ENCODE data around the gene FAM89B.

DNA sequence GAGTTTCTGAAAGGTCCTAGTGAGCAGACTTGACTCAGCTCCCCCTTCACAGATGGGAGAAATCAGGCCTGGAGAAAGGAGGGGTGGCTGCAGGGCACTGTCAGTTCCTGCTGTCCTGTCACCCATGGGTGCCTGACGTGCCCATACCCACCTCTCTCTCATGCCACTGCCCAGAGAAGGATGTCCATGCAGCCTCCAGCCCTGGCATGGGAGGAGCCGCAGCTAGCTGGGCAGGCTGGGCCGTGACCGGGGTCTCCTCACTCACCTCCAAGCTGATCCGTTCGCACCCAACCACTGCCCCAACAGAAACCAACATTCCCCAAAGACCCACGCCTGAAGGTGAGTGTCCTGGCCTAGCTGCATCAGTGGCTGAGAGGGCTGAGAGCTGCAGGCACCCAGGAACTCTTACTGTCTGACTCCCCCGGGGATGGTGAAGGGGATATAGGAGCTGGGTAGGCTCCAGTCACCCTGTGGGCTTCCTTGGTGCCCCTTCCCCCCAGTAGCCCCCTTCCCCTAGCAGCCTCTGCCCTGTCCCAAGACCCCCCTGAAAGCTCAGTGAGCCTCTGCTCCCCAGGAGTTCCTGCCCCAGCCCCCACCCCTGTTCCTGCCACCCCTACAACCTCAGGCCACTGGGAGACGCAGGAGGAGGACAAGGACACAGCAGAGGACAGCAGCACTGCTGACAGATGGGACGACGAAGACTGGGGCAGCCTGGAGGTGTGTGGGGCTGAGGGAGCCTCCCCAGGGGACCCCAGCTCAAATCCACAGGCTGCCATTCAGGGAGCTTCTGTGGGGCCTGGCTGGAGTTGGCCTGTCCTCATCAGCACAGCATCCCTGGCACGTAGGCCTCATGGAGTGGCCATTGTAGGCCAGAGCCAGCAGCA is 35.7 kb upstream of the FAM89B start:
- TF ChIP-seq RAD21 (IDR thresholded peaks at IDR 0.05 in 1 of 2, conservative IDR thresholded peaks at IDR 0.05 in 1 of 2; ENCODE audit: low read depth in 2 of 2, low read length in 2 of 2): no peak
- TF ChIP-seq, protein P1, sequence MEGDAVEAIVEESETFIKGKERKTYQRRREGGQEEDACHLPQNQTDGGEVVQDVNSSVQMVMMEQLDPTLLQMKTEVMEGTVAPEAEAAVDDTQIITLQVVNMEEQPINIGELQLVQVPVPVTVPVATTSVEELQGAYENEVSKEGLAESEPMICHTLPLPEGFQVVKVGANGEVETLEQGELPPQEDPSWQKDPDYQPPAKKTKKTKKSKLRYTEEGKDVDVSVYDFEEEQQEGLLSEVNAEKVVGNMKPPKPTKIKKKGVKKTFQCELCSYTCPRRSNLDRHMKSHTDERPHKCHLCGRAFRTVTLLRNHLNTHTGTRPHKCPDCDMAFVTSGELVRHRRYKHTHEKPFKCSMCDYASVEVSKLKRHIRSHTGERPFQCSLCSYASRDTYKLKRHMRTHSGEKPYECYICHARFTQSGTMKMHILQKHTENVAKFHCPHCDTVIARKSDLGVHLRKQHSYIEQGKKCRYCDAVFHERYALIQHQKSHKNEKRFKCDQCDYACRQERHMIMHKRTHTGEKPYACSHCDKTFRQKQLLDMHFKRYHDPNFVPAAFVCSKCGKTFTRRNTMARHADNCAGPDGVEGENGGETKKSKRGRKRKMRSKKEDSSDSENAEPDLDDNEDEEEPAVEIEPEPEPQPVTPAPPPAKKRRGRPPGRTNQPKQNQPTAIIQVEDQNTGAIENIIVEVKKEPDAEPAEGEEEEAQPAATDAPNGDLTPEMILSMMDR (IDR thresholded peaks at IDR 0.05; ENCODE audit: control extremely low read depth in 1 of 3, insufficient read depth in 1 of 3, low read depth in 1 of 3, low read length in 3 of 3): no peak
- TF ChIP-seq GABPA (IDR thresholded peaks at IDR 0.05; ENCODE audit: borderline replicate concordance, insufficient read depth, low read length): no peak
- TF ChIP-seq YY1 (IDR thresholded peaks at IDR 0.05; ENCODE audit: low read depth, low read length): no peak
- no peak for TF ChIP-seq SP2 (IDR thresholded peaks at IDR 0.05; ENCODE audit: low read length)
- no peak for TF ChIP-seq POLR2AphosphoS5 (IDR thresholded peaks at IDR 0.05; ENCODE audit: low read depth, low read length)
- no peak for TF ChIP-seq POLR2A (IDR thresholded peaks at IDR 0.05; ENCODE audit: control extremely low read depth in 1 of 2, low read depth in 2 of 2, low read length in 2 of 2)
- TF ChIP-seq GTF2F1 (IDR thresholded peaks at IDR 0.05; ENCODE audit: borderline replicate concordance, low read depth, low read length): no peak
- TF ChIP-seq JUN (IDR thresholded peaks at IDR 0.05; ENCODE audit: low read depth, low read length): no peak
- no peak for TF ChIP-seq HDAC2 (IDR thresholded peaks at IDR 0.05; ENCODE audit: borderline replicate concordance in 1 of 2, low read depth in 2 of 2, low read length in 2 of 2)

All from H1 (cell line).